K562 treated with DMSO at 1 percent for 24 hours (cell line): Measurements from ENCODE around the gene OR5AR1. TPM values are rescaled to one million over a fixed set of nuclear protein-coding genes. Genes with fewer than 3 reads are reported as not detected.

ENCODE experiments used
- total RNA-seq: library from RNA; unstranded; fragments of 300-600 nt; gene quantifications from 2 replicates; pipeline ENCODE4 v1.2.3, GENCODE V29; 2022; ENCODE audit warnings: low read depth; ENCODE audit not compliant: insufficient read depth

Gene OR5AR1
- not detected in 2 replicates for total RNA-seq

GRCh38 chr11:56663386-56663785 lies at the start of gene OR5AR1:
Gene OR5AR1 (plus strand): TSS chr11:56663686. CDS start chr11:56663686, 0 bp downstream.

DNA sequence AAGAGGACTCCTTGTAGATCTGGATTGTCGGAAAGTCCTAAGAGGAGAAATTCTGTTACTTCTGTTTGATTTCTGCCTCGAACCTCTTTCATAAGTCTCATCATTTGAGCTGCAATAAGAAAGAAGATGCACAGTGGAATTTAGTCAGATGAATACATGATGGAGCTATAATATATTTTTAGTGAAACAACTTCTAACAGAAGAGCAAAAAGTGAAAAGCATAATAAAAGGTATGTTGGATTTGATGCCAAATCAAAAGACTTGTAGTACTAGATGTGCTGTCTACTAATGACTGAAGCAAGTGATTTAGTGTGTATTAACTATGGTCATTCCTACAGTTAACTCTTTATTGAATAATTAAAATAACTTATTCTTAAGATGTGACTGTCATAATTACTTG lies 21.1 kb upstream of the OR5AR1 start, which contains the start of gene OR5AP2:
TSS of gene OR5AP2 (minus strand) at position 101 of the 400 bp plus-strand sequence. CDS start at position 101, 0 bp downstream.

DNA sequence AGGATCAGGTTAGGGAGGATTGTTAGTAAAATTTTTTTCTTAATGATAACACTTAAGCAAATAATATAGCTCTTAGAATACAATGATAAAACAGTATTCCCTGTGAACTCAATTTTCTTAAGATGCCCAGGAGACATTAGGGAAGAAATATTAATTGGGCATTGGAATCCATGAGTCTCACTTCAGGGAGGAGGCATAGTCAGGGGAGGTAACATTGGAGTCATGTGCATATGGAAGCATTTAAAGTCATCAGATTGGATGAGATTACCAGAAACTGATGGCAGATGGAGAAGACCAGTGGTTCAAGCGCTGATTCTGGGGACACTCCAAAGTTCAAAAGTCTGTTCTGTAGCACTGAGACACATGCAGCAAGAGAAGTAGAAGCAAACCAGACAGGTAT lies 35.3 kb downstream of the OR5AR1 start, which contains the start of gene OR9G1:
TSS of gene OR9G1 (plus strand) at position 301 of the 400 bp plus-strand sequence. CDS start 1,293 bp downstream, outside the sequence.

Other genes starting within 250 kb of the OR5AR1 start
- gene OR5M3, start 190.3 kb upstream of the OR5AR1 start, total RNA-seq, result not detected in 2 replicates
- not detected in 2 replicates for gene OR5M8, start 172.3 kb upstream of the OR5AR1 start, total RNA-seq
- gene OR5M11, start 120.4 kb upstream of the OR5AR1 start, total RNA-seq, result not detected in 2 replicates
- gene OR5M10, start 86.0 kb upstream of the OR5AR1 start, total RNA-seq, result not detected in 2 replicates
- not detected in 2 replicates for gene OR5M1, start 48.8 kb upstream of the OR5AR1 start, total RNA-seq
- not detected in 2 replicates for gene OR5AP2, start 21.2 kb upstream of the OR5AR1 start, total RNA-seq
- not detected in 2 replicates for gene OR9G1, start 35.4 kb downstream of the OR5AR1 start, total RNA-seq
- not detected in 2 replicates for gene OR9G4, start 85.0 kb downstream of the OR5AR1 start, total RNA-seq